Sigmoid colon (tissue), 7 donors: ENCODE measurements around the gene FABP1. TPM values are rescaled to one million over a fixed set of nuclear protein-coding genes. Genes with fewer than 3 reads are reported as not detected.

Experiments used
- DNase-seq: peaks from one replicate; pipeline ENCODE4 v3.0.0-alpha.2; 2019
- H3K27ac ChIP-seq, 4 donors: fragments of 200-600 bp; sonication (generic); one replicate each; pipeline ENCODE4 v1.5.1; 2016 to 2019; ENCODE audit warnings: mild to moderate bottlenecking in 1 of 4
- H3K27me3 ChIP-seq, 3 donors: fragments of 200-600 bp; sonication (generic); one replicate each; pipeline ENCODE4 v1.5.1; 2019; ENCODE audit warnings: mild to moderate bottlenecking in 1 of 3
- H3K36me3 ChIP-seq, 4 donors: fragments of 200-600 bp; sonication (generic); one replicate each; pipeline ENCODE4 v1.5.1; 2016 to 2019
- H3K4me1 ChIP-seq, 4 donors: fragments of 200-600 bp; sonication (generic); one replicate each; pipeline ENCODE4 v1.5.1; 2017 to 2019
- H3K4me3 ChIP-seq, 4 donors: fragments of 200-600 bp; sonication (generic); one replicate each; pipeline ENCODE4 v1.5.1; 2017 to 2019; ENCODE audit warnings: mild to moderate bottlenecking in 2 of 4, moderate library complexity in 1 of 4
- H3K9me3 ChIP-seq, 4 donors: fragments of 200-600 bp in 3 of 4; sonication (generic) in 3 of 4; one replicate each; pipeline versions ENCODE4 v1.5.1 to v1.6.1; 2013 to 2019
- EP300 ChIP-seq, 4 donors: sonication (generic); formaldehyde crosslinking; IDR thresholded peaks; one replicate each; pipeline ENCODE4 v1.6.1; 2017; ENCODE audit warnings: antibody characterized with exemption in 4 of 4
- POLR2A ChIP-seq, 2 donors: fragments of 450-650 bp; IDR thresholded peaks; one replicate each; pipeline ENCODE4 v1.6.1; 2016; ENCODE audit warnings: antibody characterized with exemption in 2 of 2, mild to moderate bottlenecking in 2 of 2, moderate library complexity in 2 of 2
- POLR2AphosphoS5 ChIP-seq, 4 donors: sonication (generic); formaldehyde crosslinking; IDR thresholded peaks; one replicate each; pipeline ENCODE4 v1.6.1; 2017; ENCODE audit warnings: antibody characterized with exemption in 4 of 4
- WGBS, 2 donors: extraction: QIAGEN DNeasy Blood & Tissue Kit; methylation state at CpG; one replicate each; pipeline ENCODE4 v1.1.7; 2013; 5-methylcytosine and 5-hydroxymethylcytosine counted together
- intact Hi-C: fragments of 100-400 bp; cut with DNase I; formaldehyde crosslinking; loops from one replicate; pipeline ENCODE4 v1.15.1; 2023
- polyA plus RNA-seq, 3 donors: library from polyadenylated mRNA; stranded (reverse); fragments of 200-250 nt; gene quantifications; one replicate each; pipeline ENCODE4 v1.2.3, GENCODE V29; 2013
- total RNA-seq, 4 donors: library from RNA; depleted of rRNA; stranded (reverse); fragments of >200 nt; gene quantifications; one replicate each; pipeline ENCODE4 v1.1.0, GENCODE V29; 2016
- TF ChIP-seq, protein P1 (sequence below), 4 experiments: fragments of 450-650 bp in 3 of 4; fragments of 200-600 bp in 1 of 4; IDR thresholded peaks; one replicate each; pipeline ENCODE4 v1.5.1; 2016 to 2019; ENCODE audit warnings: antibody characterized with exemption in 4 of 4, mild to moderate bottlenecking in 3 of 4, moderate library complexity in 2 of 4
- donor health status: healthy with polysubstance abuse.
- donor health status: Bipolar disorder and iron deficiency.
- donor health status: healthy.

The FABP1 gene
- total and polyA plus RNA-seq, 7 donors, result 5.4 to 26,931 (median 7,940) TPM; not detected in 3

DNA sequence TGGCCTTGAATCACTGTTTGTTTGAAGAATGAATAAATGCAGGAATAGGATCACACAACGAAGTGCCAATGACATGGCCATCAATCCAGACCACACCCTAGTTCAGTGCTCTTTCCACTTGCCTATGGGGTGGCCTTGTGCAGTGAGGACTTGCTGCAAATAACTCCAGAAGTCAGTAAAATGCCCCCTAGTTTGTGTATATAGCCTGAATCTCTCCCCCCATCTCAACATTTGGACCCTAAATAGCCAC lies 299 bp downstream of the FABP1 start:
- Histone ChIP-seq H3K27me3 (no peaks in the 10 kb centered on the region), H3K9me3 (no peaks in the 10 kb centered on the region), H3K27ac (no peak overlapping the region), H3K36me3 (no peaks in the 10 kb centered on the region), H3K4me1 (no peaks in the 10 kb centered on the region), H3K4me3 (no peak overlapping the region)
- TF ChIP-seq, protein P1, sequence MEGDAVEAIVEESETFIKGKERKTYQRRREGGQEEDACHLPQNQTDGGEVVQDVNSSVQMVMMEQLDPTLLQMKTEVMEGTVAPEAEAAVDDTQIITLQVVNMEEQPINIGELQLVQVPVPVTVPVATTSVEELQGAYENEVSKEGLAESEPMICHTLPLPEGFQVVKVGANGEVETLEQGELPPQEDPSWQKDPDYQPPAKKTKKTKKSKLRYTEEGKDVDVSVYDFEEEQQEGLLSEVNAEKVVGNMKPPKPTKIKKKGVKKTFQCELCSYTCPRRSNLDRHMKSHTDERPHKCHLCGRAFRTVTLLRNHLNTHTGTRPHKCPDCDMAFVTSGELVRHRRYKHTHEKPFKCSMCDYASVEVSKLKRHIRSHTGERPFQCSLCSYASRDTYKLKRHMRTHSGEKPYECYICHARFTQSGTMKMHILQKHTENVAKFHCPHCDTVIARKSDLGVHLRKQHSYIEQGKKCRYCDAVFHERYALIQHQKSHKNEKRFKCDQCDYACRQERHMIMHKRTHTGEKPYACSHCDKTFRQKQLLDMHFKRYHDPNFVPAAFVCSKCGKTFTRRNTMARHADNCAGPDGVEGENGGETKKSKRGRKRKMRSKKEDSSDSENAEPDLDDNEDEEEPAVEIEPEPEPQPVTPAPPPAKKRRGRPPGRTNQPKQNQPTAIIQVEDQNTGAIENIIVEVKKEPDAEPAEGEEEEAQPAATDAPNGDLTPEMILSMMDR (IDR thresholded peaks at IDR 0.05), result no peak
- no peak for DNase-seq
- intact Hi-C loops, result no loop called here
- WGBS, 2 donors, result 6 to 59% methylated on average over 1 of the region's 1 CpG

DNA sequence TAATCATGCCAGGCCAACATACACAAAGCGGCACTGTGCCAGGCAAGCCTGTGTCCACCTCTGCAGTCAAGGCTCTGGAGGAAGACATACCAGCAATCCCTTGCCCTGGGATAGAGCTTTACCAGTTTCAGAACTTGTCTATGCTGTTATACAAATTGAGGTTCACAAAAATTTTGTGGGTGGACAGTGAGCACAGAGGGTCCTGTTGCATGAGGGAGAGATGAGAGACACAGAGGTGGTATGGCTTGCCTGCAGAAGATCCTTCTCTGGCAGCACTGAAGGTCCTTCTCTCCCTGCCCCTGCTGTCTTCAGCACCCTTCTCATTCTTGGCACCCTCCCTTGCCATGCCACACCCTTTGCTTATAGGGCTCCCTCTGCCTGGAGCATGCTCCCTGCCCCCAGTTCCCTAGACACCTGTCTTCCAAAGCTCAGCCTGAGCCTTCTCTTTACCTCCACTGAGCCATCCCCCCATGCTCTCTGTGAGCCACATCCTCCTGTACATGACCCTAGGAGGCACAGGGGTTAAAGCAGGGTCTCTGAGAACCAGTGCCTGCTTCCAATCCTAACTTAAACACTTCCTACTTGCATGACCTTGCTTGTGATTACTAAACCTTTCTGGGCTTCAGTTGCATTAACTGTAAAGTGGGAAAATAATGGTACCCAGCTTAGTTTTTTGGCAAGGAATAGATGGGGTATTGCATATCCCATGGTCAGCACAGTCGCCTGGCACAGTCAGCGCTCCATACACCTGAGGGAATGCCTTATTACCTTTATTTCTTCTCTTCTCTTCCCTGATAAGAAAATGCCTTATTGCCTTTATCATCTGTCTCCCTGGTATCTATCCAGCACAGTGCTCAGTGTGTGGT lies 857 bp downstream of the FABP1 start:
- WGBS, 2 donors, result 36 to 82% methylated on average over 3 of the region's 3 CpGs
- intact Hi-C loops, result no loop called here
- Histone ChIP-seq H3K4me3 (no peak overlapping the region), H3K27ac (no peak overlapping the region), H3K27me3 (no peaks in the 10 kb centered on the region), H3K9me3 (no peaks in the 10 kb centered on the region), H3K4me1 (no peaks in the 10 kb centered on the region), H3K36me3 (no peaks in the 10 kb centered on the region)
- TF ChIP-seq POLR2AphosphoS5 (IDR thresholded peaks at IDR 0.05), result no peak
- TF ChIP-seq, protein P1 (IDR thresholded peaks at IDR 0.05), result no peak
- TF ChIP-seq EP300 (IDR thresholded peaks at IDR 0.05), result no peak
- no peak for TF ChIP-seq POLR2A (IDR thresholded peaks at IDR 0.05)
- DNase-seq, result no peak

- no peak for DNase-seq
- Histone ChIP-seq H3K9me3 (no peaks in the 10 kb centered on the region), H3K27me3 (no peaks in the 10 kb centered on the region), H3K4me3 (no peak overlapping the region), H3K27ac (no peak overlapping the region), H3K36me3 (no peaks in the 10 kb centered on the region), H3K4me1 (no peaks in the 10 kb centered on the region)
- WGBS, 2 donors, result 83 to 88% methylated on average over 11 of the region's 11 CpGs
- TF ChIP-seq EP300 (IDR thresholded peaks at IDR 0.05), result no peak
- TF ChIP-seq POLR2AphosphoS5 (IDR thresholded peaks at IDR 0.05), result no peak
- no peak for TF ChIP-seq POLR2A (IDR thresholded peaks at IDR 0.05)
- TF ChIP-seq, protein P1 (IDR thresholded peaks at IDR 0.05), result no peak
- intact Hi-C loops, result no loop called here
These were observed 1.7 kb downstream of the FABP1 start for GRCh38 chr2:88125924-88126771.

- Histone ChIP-seq H3K27ac (no peak overlapping the region), H3K36me3 (no peaks in the 10 kb centered on the region), H3K4me1 (no peaks in the 10 kb centered on the region), H3K4me3 (no peak overlapping the region), H3K27me3 (no peaks in the 10 kb centered on the region), H3K9me3 (no peaks in the 10 kb centered on the region)
- 65 to 85% methylated on average over 3 of the region's 3 CpGs for WGBS, 2 donors
- no peak for TF ChIP-seq POLR2AphosphoS5 (IDR thresholded peaks at IDR 0.05)
- TF ChIP-seq, protein P1 (IDR thresholded peaks at IDR 0.05), result no peak
- no peak for TF ChIP-seq POLR2A (IDR thresholded peaks at IDR 0.05)
- no peak for TF ChIP-seq EP300 (IDR thresholded peaks at IDR 0.05)
- no peak for DNase-seq
- intact Hi-C loops, result no loop called here
These were observed 2.4 kb downstream of the FABP1 start for GRCh38 chr2:88125344-88125923.
